Erythroblast (primary cell): Measurements from ENCODE around the gene CD320.

ENCODE experiments used
- GATA1 ChIP-seq: IDR thresholded peaks from 2 replicates; pipeline ENCODE4 v1.6.1; 2011; ENCODE audit warnings: low read depth, mild to moderate bottlenecking, control low read depth, low read length, moderate library complexity
- POLR2A ChIP-seq: IDR thresholded peaks from 2 replicates; pipeline ENCODE4 v1.6.1; 2011; ENCODE audit warnings: mild to moderate bottlenecking, low read length

DNA sequence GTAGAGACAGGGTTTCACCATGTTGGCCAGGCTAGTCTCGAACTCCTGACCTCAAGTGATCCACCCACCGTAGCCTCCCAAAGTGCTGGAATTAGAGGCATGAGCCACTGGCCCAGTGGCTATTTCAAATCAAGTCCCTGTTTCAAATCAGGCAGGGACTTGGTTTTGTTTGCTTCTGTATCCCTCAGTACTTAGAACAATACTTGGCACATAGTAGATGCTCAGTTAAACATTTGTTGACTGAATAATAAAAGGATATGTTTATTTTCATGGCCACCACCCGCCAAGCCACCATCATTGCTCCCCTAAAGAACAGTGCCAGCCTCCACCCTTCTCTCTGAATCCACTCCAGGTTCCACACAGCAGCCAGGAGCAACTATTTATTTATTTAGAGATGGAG lies 17.3 kb upstream of the CD320 start:
- TF ChIP-seq POLR2A, result no peak
- no peak for TF ChIP-seq GATA1
